ENCODE data around the gene KSR1.
"Not testable (repeated sequence)": the region's sequence is repeated elsewhere in the genome, so short reads cannot be mapped to it uniquely, and the experiment has no call there.

The KSR1 gene

GRCh38 chr17:27669850-27670249 lies 213.6 kb downstream of the KSR1 start:
- DNase-seq, result no peak

GRCh38 chr17:27670791-27671590 lies 214.7 kb downstream of the KSR1 start:
- DNase-seq, result no peak

- no peak for DNase-seq
Measured at GRCh38 chr17:27671591-27671910, 215.3 kb downstream of the KSR1 start.

GRCh38 chr17:27671977-27672480 lies 215.8 kb downstream of the KSR1 start:
- not testable (repeated sequence) for DNase-seq

GRCh38 chr17:27674335-27674734 lies 218.1 kb downstream of the KSR1 start:
- no peak for DNase-seq
